ENCODE measurements around the gene TTC38. TPM values are rescaled to one million over a fixed set of nuclear protein-coding genes. Genes with fewer than 3 reads are reported as not detected.

TTC38 gene
- total and polyA plus RNA-seq, 4 donors: 14.8 to 33.9 (median 28.6) TPM

GRCh38 chr22:46299101-46299500 lies 31.3 kb downstream of the TTC38 start:
- DNase-seq (no peak), ATAC-seq (ENCODE audit: insufficient read depth, low FRiP score) (no peak)
- no peak overlapping the region for H3K4me3 ChIP-seq
- WGBS, 2 donors: 96% methylated on average over 13 of the region's 13 CpGs
- no peak overlapping the region for H3K9ac ChIP-seq (ENCODE audit: insufficient read depth in 1 of 2, low read length in 2 of 2)
- TF ChIP-seq, protein P1, sequence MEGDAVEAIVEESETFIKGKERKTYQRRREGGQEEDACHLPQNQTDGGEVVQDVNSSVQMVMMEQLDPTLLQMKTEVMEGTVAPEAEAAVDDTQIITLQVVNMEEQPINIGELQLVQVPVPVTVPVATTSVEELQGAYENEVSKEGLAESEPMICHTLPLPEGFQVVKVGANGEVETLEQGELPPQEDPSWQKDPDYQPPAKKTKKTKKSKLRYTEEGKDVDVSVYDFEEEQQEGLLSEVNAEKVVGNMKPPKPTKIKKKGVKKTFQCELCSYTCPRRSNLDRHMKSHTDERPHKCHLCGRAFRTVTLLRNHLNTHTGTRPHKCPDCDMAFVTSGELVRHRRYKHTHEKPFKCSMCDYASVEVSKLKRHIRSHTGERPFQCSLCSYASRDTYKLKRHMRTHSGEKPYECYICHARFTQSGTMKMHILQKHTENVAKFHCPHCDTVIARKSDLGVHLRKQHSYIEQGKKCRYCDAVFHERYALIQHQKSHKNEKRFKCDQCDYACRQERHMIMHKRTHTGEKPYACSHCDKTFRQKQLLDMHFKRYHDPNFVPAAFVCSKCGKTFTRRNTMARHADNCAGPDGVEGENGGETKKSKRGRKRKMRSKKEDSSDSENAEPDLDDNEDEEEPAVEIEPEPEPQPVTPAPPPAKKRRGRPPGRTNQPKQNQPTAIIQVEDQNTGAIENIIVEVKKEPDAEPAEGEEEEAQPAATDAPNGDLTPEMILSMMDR (IDR thresholded peaks at IDR 0.05; ENCODE audit: control extremely low read depth, extremely low read depth): no peak
- no peaks in the 10 kb centered on the region for H3K27me3 ChIP-seq (ENCODE audit: control insufficient read depth in 3 of 3, insufficient read depth in 3 of 3, low read length in 2 of 3)
- peaks cover 0 to 6% (median 3%) of the 10 kb centered on the region in 4 donors for H3K36me3 ChIP-seq (ENCODE audit: control insufficient read depth in 4 of 4, insufficient read depth in 4 of 4, low read length in 4 of 4)
- H3K27ac ChIP-seq (ENCODE audit: low read depth in 1 of 2, low read length in 1 of 2): no peak overlapping the region
- H3K4me1 ChIP-seq (ENCODE audit: control insufficient read depth in 5 of 5, insufficient read depth in 5 of 5, low read length in 5 of 5): peaks cover 0 to 23% (median 6%) of the 10 kb centered on the region in 5 donors
- no peaks in the 10 kb centered on the region for H3K9me3 ChIP-seq (ENCODE audit: control insufficient read depth in 4 of 4, insufficient read depth in 3 of 4, low read length in 3 of 4)

- Histone ChIP-seq H3K9ac (ENCODE audit: insufficient read depth in 1 of 2, low read length in 2 of 2) (no peak overlapping the region), H3K4me3 (no peak overlapping the region), H3K27me3 (ENCODE audit: control insufficient read depth in 3 of 3, insufficient read depth in 3 of 3, low read length in 2 of 3) (no peaks in the 10 kb centered on the region), H3K27ac (ENCODE audit: low read depth in 1 of 2, low read length in 1 of 2) (no peak overlapping the region), H3K4me1 (ENCODE audit: control insufficient read depth in 5 of 5, insufficient read depth in 5 of 5, low read length in 5 of 5) (peaks cover 0 to 23% (median 6%) of the 10 kb centered on the region in 5 donors), H3K36me3 (ENCODE audit: control insufficient read depth in 4 of 4, insufficient read depth in 4 of 4, low read length in 4 of 4) (peaks cover 0 to 6% (median 1%) of the 10 kb centered on the region in 4 donors), H3K9me3 (ENCODE audit: control insufficient read depth in 4 of 4, insufficient read depth in 3 of 4, low read length in 3 of 4) (no peaks in the 10 kb centered on the region)
- DNase-seq: no peak
- WGBS, 2 donors: 97 to 98% methylated on average over 7 of the region's 7 CpGs
- no peak for ATAC-seq (ENCODE audit: insufficient read depth, low FRiP score)
- TF ChIP-seq, protein P1 (IDR thresholded peaks at IDR 0.05; ENCODE audit: control extremely low read depth, extremely low read depth): no peak
These were observed 32.7 kb downstream of the TTC38 start for GRCh38 chr22:46300491-46300890.

- WGBS, 2 donors: 95 to 96% methylated on average over 7 of the region's 7 CpGs
- Histone ChIP-seq H3K4me3 (no peak overlapping the region), H3K9ac (ENCODE audit: insufficient read depth in 1 of 2, low read length in 2 of 2) (no peak overlapping the region), H3K36me3 (ENCODE audit: control insufficient read depth in 4 of 4, insufficient read depth in 4 of 4, low read length in 4 of 4) (peaks cover 0 to 6% (median 1%) of the 10 kb centered on the region in 4 donors), H3K27me3 (ENCODE audit: control insufficient read depth in 3 of 3, insufficient read depth in 3 of 3, low read length in 2 of 3) (no peaks in the 10 kb centered on the region), H3K27ac (ENCODE audit: low read depth in 1 of 2, low read length in 1 of 2) (no peak overlapping the region), H3K9me3 (ENCODE audit: control insufficient read depth in 4 of 4, insufficient read depth in 3 of 4, low read length in 3 of 4) (no peaks in the 10 kb centered on the region), H3K4me1 (ENCODE audit: control insufficient read depth in 5 of 5, insufficient read depth in 5 of 5, low read length in 5 of 5) (peaks cover 0 to 4% (median 0%) of the 10 kb centered on the region in 5 donors)
- DNase-seq (no peak), ATAC-seq (ENCODE audit: insufficient read depth, low FRiP score) (no peak)
- TF ChIP-seq, protein P1 (IDR thresholded peaks at IDR 0.05; ENCODE audit: control extremely low read depth, extremely low read depth): no peak
These were observed 35.6 kb downstream of the TTC38 start for GRCh38 chr22:46303347-46303965.

Measured in lung (tissue), 12 donors.